CD4-positive, alpha-beta T cell (primary cell): ENCODE measurements around the gene PLXDC1. TPM values are rescaled to one million over a fixed set of nuclear protein-coding genes. Genes with fewer than 3 reads are reported as not detected.

Experiments used
- ATAC-seq: fragments of 200-7000 bp; cut with Tn5 transposase; one replicate; pipeline ENCODE4 v1.10.0; 2022; ENCODE audit warnings: mild to moderate bottlenecking; ENCODE audit not compliant: poor library complexity
- CTCF ChIA-PET: fragments of 350-600 bp; sonication (Branson Sonifier 250); formaldehyde crosslinking; loops from one replicate; lab custom pipeline; 2021; ENCODE audit warnings: antibody characterized with exemption, inconsistent platforms; lab: Charles Lee
- POLR2A ChIA-PET: fragments of 350-600 bp; sonication (Branson Sonifier 250); formaldehyde crosslinking; loops from one replicate; lab custom pipeline; 2021; ENCODE audit warnings: antibody characterized with exemption, inconsistent platforms; lab: Charles Lee
- DNase-seq, 14 experiments: peaks; one replicate each; pipeline ENCODE4 v3.0.0-alpha.2; 2013 to 2020; ENCODE audit warnings: mixed read lengths in 2 of 14
- H3K27ac ChIP-seq, 2 donors: one replicate each; pipeline versions ENCODE4 v1.5.1 to v1.7.0; 2013; ENCODE audit warnings: low read length in 2 of 2, low read depth in 1 of 2, mild to moderate bottlenecking in 1 of 2
- H3K27me3 ChIP-seq, 2 experiments: 1 replicate in 1 of 2; 2 replicates in 1 of 2; pipeline versions ENCODE4 v1.6.1 to v1.7.0; 2013; ENCODE audit warnings: low read length in 2 of 2, control low read depth in 1 of 2, mild to moderate bottlenecking in 1 of 2, moderate library complexity in 1 of 2; ENCODE audit not compliant: insufficient read depth in 2 of 2, control insufficient read depth in 1 of 2
- H3K36me3 ChIP-seq: one replicate; pipeline ENCODE4 v1.6.1; 2013; ENCODE audit warnings: low read length, control low read depth; ENCODE audit not compliant: insufficient read depth
- H3K4me1 ChIP-seq: one replicate; pipeline ENCODE4 v1.6.1; 2013; ENCODE audit warnings: low read length, control low read depth; ENCODE audit not compliant: insufficient read depth
- H3K4me3 ChIP-seq: one replicate; pipeline ENCODE4 v1.5.1; 2013; ENCODE audit warnings: mild to moderate bottlenecking, low read length, moderate library complexity
- H3K9me3 ChIP-seq, 2 experiments: 1 replicate in 1 of 2; 2 replicates in 1 of 2; pipeline versions ENCODE4 v1.6.1 to v1.7.0; 2013; ENCODE audit warnings: low read length in 2 of 2, mild to moderate bottlenecking in 2 of 2, control low read depth in 1 of 2, moderate library complexity in 1 of 2; ENCODE audit not compliant: control insufficient read depth in 1 of 2, insufficient read depth in 1 of 2
- H3K27ac Mint-ChIP-seq: one replicate; pipeline ENCODE4 v1.8.0; 2020; ENCODE audit warnings: mixed read lengths
- H3K27me3 Mint-ChIP-seq: one replicate; pipeline ENCODE4 v1.8.0; 2021; ENCODE audit warnings: mixed read lengths
- H3K36me3 Mint-ChIP-seq: one replicate; pipeline ENCODE4 v1.8.0; 2021; ENCODE audit warnings: low read depth, mixed read lengths
- H3K4me1 Mint-ChIP-seq: one replicate; pipeline ENCODE4 v1.8.0; 2021; ENCODE audit warnings: low read depth, mixed read lengths
- H3K4me3 Mint-ChIP-seq: one replicate; pipeline ENCODE4 v1.8.0; 2020; ENCODE audit warnings: mild to moderate bottlenecking, mixed read lengths
- H3K9me3 Mint-ChIP-seq: one replicate; pipeline ENCODE4 v1.8.0; 2020; ENCODE audit warnings: mixed read lengths
- intact Hi-C, 2 experiments: fragments of 100-400 bp; cut with DNase I in 1 of 2; cut with micrococcal nuclease in 1 of 2; formaldehyde crosslinking; loops; one replicate each; pipeline versions ENCODE4 v1.15.1 to v1.9.0; 2023 to 2025; cut with DNase I, micrococcal nuclease
- total RNA-seq, 174 experiments: library from RNA in 2 of 174; stranded (reverse) in 2 of 174; gene quantifications; one replicate each; pipeline ENCODE4 v1.2.3 and lab custom pipeline; 2021 to 2026
- TF ChIP-seq, protein P1 (sequence below): fragments of 200-600 bp; IDR thresholded peaks from one replicate; pipeline ENCODE4 v1.8.0; 2022; ENCODE audit warnings: antibody characterized with exemption, mild to moderate bottlenecking

Gene PLXDC1
- total RNA-seq, 2 experiments from 2014 or later = 66.7 to 67.6 TPM

DNA sequence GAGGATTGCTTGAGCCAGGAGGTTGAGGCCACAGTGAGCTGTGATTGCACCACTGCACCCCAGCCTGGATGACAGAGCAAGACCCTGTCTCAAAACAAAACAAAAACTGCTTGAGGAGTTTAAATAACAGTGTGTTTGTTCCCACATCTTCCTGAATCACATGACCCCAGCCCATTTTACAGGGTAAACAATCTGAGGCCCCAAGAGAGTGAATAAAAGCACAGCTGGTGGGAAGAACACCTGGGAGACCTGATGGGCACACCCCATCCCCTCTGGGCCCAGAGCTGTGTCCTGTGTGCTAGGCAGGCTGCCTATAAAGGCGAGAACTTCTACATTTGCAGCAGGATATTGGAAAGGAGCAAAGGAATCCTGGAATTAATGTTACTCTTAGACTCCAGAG is 69.6 kb downstream of the PLXDC1 start:
- Mint-ChIP-seq H3K4me1 (peaks cover 5% of the 10 kb centered on the region), H3K4me3 (no peak overlapping the region), H3K27me3 (no peaks in the 10 kb centered on the region), H3K27ac (no peak overlapping the region), H3K9me3 (no peaks in the 10 kb centered on the region), H3K36me3 (peaks cover 38% of the 10 kb centered on the region)
- DNase-seq = no peak
- Histone ChIP-seq H3K27me3 (no peaks in the 10 kb centered on the region), H3K9me3 (no peaks in the 10 kb centered on the region), H3K4me1 (peaks cover 3% of the 10 kb centered on the region), H3K4me3 (no peak overlapping the region), H3K27ac (no peak overlapping the region), H3K36me3 (peaks cover 7% of the 10 kb centered on the region)
- ChIA-PET CTCF (no interaction called here), POLR2A (interaction anchor here (2.2 kb wide), 1 partner anchor 70 kb away, joined by 5 read pairs; the partner anchor contains the start of gene PLXDC1)
- intact Hi-C loops = no loop called here
- TF ChIP-seq, protein P1, sequence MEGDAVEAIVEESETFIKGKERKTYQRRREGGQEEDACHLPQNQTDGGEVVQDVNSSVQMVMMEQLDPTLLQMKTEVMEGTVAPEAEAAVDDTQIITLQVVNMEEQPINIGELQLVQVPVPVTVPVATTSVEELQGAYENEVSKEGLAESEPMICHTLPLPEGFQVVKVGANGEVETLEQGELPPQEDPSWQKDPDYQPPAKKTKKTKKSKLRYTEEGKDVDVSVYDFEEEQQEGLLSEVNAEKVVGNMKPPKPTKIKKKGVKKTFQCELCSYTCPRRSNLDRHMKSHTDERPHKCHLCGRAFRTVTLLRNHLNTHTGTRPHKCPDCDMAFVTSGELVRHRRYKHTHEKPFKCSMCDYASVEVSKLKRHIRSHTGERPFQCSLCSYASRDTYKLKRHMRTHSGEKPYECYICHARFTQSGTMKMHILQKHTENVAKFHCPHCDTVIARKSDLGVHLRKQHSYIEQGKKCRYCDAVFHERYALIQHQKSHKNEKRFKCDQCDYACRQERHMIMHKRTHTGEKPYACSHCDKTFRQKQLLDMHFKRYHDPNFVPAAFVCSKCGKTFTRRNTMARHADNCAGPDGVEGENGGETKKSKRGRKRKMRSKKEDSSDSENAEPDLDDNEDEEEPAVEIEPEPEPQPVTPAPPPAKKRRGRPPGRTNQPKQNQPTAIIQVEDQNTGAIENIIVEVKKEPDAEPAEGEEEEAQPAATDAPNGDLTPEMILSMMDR = no peak
- ATAC-seq = no peak

DNA sequence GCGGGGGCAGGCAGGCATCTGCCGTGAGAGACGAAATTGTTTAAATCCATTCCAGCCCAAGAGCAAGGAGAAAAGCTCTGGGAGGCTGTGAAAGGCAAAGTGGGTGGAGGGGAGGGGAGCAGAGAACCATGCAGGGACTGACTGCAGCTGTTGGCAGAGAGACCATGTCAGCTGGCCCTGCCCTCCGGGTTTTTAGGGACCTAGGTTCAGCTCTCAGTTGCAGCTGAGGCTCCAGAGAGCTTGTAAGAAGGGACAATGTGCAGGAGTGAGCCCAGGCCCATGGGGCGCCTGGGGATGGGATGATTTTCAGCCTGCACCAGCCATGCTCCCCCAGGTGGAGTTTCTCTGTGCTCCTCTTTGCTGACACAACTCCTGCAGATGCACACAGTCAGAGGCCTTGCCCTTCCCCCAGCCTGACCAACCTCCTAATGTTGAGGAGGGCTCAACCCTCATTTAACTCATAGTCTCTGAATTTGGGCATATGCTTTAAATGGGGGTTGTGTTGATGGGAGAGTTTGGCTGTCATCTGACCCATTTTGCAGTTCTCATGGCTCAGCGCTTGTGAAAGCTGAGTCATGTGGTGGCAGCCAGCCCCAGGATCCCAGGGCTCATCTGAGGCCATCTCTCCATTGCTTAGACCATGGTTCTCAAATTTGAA is 70.9 kb downstream of the PLXDC1 start:
- no peak overlapping the region for H3K27ac Mint-ChIP-seq
- TF ChIP-seq, protein P1 = no peak
- Histone ChIP-seq H3K4me1 (no peaks in the 10 kb centered on the region), H3K4me3 (no peak overlapping the region), H3K9me3 (no peaks in the 10 kb centered on the region), H3K27me3 (no peaks in the 10 kb centered on the region), H3K27ac (no peak overlapping the region), H3K36me3 (peaks cover 7% of the 10 kb centered on the region)
- H3K36me3 Mint-ChIP-seq = peaks cover 38% of the 10 kb centered on the region
- H3K4me3 Mint-ChIP-seq = no peak overlapping the region
- POLR2A ChIA-PET = no interaction called here
- ATAC-seq (no peak), DNase-seq (no peak)
- CTCF ChIA-PET = no interaction called here
- H3K4me1 Mint-ChIP-seq = peaks cover 5% of the 10 kb centered on the region
- no peaks in the 10 kb centered on the region for H3K27me3 Mint-ChIP-seq
- intact Hi-C loops = no loop called here
- H3K9me3 Mint-ChIP-seq = no peaks in the 10 kb centered on the region

DNA sequence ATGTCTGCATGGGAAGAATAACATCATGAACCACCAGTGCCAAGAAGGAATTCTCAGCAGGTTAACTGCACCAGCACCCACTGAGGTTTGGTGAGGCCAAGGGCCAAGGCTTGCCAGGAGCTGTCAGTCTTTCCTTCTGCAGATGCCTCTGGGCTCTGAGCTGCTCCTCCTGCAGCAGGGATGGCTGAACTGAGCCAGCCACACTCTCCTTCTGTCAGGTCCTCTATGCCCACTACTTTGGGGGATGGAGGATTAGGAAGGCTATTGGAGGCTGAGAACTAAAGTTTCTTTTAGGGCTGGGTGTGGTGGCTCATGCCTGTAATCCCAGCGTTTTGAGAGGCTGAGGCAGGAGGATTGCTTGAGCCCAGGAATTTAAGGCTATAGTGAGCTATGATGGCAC is 71.6 kb downstream of the PLXDC1 start:
- intact Hi-C loops = loop anchor here in 1 of 2 experiments (10.0 kb wide), 1 partner anchor 155 kb away; no protein-coding TSS in a partner anchor
- Histone ChIP-seq H3K27ac (no peak overlapping the region), H3K4me3 (no peak overlapping the region), H3K9me3 (no peaks in the 10 kb centered on the region), H3K36me3 (peaks cover 7% of the 10 kb centered on the region), H3K27me3 (no peaks in the 10 kb centered on the region), H3K4me1 (no peaks in the 10 kb centered on the region)
- no peaks in the 10 kb centered on the region for H3K27me3 Mint-ChIP-seq
- DNase-seq (no peak), ATAC-seq (no peak)
- H3K4me1 Mint-ChIP-seq = no peaks in the 10 kb centered on the region
- CTCF ChIA-PET = no interaction called here
- H3K4me3 Mint-ChIP-seq = no peak overlapping the region
- no peaks in the 10 kb centered on the region for H3K9me3 Mint-ChIP-seq
- no peak overlapping the region for H3K27ac Mint-ChIP-seq
- TF ChIP-seq, protein P1 = no peak
- POLR2A ChIA-PET = no interaction called here
- peaks cover 41% of the 10 kb centered on the region for H3K36me3 Mint-ChIP-seq
